Measurements from ENCODE around the gene CDKL4. TPM values are rescaled to one million over a fixed set of nuclear protein-coding genes. Genes with fewer than 3 reads are reported as not detected.
A peak's percentile ranks its signal among the peaks of the same experiment; 100 is the strongest.
"Not testable (repeated sequence)": the region's sequence is repeated elsewhere in the genome, so short reads cannot be mapped to it uniquely, and the experiment has no call there.

Gene CDKL4
- total RNA-seq, 1 donor from 2014 or later: 14.7 TPM

DNA sequence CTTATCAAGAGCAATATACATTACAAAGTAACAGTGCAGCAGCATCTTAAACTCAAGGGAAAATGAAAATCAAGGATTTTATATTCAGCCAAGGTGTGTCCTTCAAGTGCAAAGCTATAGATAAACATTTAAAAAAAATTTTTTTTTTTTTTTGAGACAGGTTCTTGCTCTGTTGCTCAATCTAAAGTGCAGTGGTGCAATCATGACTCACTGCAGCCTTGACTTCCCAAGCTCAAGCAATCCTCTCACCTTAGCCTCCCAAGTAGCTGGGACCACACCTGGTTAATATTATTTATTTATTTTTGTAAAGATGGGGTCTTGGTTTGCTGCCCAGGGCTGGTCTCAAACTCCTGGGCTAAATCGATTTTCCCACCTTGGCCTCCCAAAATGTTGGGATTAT lies 9.0 kb downstream of the CDKL4 start:
- FAIRE-seq (no peak), DNase-seq (ENCODE audit: low spot score in 2 of 2) (no peak)

DNA sequence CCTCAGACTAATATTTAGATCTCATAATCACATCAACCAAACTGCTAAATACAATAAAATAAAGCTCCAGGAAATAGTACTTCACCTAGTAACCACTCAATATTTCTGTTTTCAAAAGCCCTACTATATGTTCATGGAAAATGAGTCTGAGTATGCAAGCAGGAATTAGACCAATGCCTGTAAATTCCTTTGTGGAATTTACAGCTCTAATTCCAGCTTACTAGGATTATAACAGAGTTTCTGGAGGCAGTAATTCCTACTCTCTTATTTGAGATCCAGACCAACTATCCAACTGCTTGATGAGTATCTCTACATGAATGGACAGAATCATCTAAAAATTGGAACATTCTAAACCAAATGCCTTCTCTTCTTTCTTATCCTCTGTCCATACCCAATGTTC lies 11.6 kb downstream of the CDKL4 start:
- DNase-seq (ENCODE audit: low spot score in 2 of 2) (no peak), FAIRE-seq (no peak)

DNA sequence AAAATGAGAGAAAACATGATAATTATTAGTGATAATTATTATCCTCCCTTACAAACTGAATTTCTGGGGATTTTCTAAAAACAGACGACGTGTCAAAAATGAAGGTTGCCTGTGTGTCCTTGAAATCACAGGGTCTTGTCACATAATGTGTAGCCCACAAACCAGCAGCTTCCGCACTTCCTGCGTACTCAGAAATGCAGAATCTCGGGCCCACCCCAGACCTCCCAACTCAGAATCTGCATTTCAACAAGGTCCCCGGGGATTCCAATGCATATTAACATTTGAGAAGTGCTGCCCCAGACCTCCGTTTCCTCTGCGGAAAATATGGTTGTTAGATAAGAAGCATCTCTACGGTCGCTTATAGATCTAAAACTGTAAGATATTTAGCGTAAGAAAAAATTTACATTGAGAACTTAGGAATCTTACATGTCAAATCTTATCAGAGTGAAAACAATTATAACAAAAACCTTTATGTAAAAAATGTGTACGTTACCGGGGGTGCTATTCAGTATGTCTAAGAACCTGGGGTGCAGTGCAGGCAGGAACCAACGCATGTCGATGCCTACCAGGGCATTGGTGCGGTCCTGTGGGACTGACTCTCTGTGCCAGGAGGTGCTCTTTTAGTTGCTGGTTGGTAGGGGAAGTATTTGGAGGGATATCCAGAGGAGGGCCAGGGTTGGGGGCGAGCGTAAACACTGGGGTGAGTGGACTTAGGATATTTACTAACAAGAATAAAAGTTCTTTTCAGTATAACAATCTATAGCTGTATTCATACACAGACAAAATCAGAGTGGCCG lies 15.2 kb downstream of the CDKL4 start:
- DNase-seq (ENCODE audit: low spot score in 2 of 2): no peak

DNA sequence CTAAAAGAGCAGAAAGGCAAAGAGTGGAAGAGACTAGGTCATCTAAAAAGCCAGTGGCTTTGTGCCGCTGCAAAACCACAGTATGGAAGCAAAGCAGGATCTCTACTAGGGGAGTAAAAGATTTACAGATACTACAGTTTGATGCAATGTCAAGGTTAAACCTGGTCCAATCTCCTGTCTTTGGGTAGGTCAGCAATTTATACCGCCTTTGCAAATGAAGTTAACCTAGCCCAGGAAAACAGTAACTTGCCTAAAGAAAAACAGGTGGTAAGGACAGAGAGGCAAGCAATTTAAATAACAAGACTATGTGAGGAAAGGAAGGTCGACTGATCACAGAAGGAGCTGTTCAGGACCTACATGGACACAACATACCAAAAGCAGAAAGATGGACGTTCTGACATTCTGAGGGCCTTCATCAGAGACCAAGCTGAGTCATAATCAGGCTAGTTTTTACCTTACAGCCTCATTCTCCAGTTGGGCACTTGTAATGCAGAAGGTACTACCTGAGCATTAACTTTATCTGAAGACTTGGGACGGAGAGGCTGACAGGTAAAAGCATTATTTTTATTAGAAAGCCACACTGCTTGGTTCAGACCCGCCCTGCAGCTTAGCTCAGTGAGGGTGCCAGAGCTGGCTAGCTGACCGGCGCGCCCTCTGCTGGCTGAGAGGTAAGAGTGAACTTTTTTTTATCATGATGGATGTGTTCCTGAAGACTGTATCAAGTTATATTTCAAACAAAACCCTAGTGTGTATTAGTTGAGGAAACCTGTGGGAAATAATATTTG lies 15.9 kb downstream of the CDKL4 start:
- peak; percentile 39 to 58 for DNase-seq (ENCODE audit: low spot score in 2 of 2)
- peak; percentile 47 for FAIRE-seq

More for the DNA sequence above, 15.2 kb downstream of the CDKL4 start:
- FAIRE-seq: no peak

DNA sequence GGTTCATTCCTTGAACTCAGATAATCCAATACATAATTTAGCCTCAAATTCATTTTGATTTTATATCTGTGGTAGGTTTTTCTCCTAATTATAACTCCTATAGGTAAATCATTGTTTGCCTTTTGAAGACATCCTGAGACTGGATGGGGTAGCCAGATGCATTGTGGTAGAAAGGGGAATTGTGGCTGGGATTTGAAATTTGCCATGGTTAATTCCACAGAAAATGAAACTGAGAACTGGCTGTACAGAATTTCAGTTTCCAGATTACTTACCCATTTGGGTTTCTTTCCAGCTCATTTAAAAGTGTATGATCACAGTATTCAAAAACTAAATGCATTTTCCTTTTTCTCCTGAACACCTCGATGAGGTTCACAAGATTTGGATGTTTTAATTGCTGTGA lies 18.2 kb downstream of the CDKL4 start:
- FAIRE-seq (no peak), DNase-seq (ENCODE audit: low spot score in 2 of 2) (no peak)

DNA sequence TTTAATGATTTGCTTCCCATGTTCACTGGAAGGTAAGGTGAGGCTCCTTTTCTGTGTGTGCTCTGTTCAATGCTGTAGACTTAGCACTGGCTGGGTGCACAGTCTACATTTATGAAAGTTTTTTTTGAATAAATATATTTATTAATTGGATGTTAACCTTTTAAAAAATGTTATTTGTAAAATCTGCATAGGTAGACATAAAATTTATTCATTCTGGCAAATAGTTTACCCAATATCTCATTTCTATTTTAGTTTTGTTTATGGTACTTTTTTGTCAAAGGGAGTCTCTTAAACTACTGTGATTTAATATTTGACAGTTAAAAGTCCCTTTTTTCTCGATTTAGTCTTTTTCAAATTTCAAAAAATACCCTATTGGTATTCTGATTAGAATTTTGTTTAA lies 19.9 kb downstream of the CDKL4 start:
- DNase-seq (ENCODE audit: low spot score in 2 of 2) (no peak), FAIRE-seq (no peak)

DNA sequence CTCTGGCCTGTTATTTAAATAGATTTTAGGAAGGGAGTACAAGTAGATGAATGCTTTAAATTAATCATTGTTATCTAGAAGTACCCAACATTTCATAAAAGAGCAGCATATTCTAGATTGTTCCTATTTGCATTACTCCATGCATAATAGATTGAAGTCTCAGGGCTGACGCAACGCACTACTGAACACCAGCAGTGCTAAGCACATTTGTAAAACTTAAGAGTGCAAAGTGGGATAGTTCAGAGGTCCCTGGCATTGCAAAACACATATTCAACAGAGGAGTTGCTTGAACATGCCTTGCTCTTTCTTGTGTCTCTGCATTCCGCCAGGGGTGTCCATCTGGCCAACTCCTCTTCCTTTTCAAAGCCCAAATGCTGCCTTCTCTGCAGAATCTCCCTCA lies 22.3 kb downstream of the CDKL4 start:
- FAIRE-seq (no peak), DNase-seq (ENCODE audit: low spot score in 2 of 2) (no peak)

DNA sequence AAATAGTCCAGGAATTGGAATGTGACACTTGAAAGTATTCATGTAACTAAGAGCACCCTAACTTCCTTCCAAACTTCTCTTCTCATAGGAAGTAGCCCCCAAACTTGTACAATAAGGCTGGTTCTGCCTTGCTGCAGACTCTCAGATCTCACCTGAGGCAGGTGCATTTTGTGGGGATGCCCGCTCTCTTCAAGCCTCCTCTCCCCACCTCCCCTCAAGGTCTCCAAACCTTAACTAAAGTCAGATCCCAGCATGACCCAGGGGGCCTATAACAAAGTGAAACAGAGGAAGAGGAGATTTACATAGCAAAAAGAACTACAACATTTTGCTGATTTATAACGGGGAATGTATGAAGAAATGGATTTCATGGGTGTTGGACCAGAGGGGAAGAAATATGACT lies 23.6 kb downstream of the CDKL4 start:
- no peak for DNase-seq (ENCODE audit: low spot score in 2 of 2)
- FAIRE-seq: no peak

DNA sequence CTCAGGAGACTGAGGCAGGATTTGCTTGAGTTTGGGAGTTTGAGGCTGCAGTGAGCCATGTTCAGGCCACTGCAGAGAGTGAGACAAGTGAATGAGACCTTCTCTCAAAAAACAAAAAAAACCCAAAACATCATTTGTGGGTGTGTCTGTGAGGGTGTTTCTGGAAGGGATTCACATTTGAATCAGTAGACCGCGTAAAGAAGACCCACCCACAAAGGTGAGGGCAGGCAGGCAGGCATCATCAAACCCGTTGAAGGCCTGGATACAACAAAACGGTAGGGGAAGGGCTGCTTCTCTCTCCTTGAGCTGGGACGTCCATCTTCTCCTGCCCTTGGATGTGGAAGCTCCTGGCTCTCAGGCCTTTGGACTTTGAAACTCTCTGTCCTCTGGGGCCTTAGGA lies 25.4 kb downstream of the CDKL4 start:
- FAIRE-seq (no peak), DNase-seq (ENCODE audit: low spot score in 2 of 2) (no peak)

DNA sequence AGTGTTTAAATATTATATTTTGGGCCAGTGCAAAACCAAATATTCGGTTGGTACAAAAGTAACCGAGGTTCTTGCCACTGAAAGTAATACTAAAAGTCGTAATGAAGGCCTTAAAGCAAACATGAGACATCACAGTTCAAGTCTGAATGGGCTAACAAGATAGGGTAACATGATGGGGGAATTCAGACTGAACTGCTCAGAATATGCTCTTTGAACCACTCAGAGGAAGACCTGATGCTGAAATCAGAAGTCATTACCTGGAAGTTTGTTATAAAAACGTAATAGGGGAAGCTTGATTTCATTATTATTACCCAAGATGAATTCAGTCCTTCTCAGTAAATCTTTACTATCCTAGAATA lies 26.6 kb downstream of the CDKL4 start:
- FAIRE-seq: no peak
- no peak for DNase-seq (ENCODE audit: low spot score in 2 of 2)

DNA sequence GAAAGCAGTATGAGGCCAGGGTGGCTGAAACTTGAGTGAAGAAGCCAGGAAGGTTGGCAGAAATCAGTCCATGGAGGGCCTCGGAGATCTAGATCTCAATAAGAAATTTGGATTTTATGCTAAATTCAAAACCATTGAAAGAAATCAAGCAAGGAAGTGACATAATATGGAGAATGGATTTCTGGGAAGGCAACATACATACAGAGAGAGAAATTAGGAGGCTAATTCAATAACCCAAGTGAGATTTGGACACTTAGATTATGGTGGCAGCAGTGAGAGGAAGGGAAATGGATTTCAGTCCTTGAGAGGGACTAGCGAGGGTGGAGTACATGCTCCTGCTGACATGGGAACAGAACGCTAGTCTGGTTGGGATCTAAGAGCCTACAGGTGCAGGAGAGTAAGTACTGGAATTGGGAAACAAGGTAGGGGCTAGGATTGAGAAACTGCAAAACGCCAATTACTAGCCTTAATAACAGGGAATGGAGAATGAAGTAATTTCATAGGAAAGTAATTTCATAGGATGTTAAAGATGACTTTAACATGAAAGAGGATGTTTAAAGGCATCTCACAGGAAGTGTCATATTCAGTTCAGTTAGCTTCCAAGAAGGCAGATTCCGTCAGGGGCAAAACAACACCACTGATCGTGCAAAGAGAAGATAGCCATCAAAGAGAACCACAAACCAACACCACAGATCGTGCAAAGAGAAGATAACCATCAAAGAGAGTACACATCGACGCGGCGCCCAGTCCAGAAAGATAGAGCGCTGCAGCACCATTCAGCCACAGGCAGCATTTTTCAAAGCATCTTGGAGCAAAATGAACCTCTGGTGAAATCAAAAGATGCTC lies 27.2 kb downstream of the CDKL4 start:
- FAIRE-seq: no peak

DNA sequence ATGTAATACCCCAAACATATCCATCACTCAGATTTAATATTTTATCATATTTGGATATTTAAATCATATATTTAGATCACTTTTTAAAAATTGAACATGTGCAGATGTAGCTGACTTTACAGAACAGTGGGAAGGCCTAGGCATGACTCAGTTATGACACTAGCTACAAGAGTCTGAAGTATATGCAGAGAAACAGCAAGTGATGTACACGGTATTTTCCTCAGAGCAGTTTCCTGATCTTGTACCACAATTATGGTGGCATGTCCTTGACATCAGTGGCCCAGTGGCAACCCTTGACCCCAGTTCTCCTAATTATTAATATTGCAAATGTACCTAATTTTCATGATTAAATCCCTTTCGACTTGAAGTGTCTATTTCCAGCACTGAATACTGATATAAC lies 28.2 kb downstream of the CDKL4 start:
- FAIRE-seq: no peak
- no peak for DNase-seq (ENCODE audit: low spot score in 2 of 2)

More for the DNA sequence above, 27.2 kb downstream of the CDKL4 start:
- no peak for DNase-seq (ENCODE audit: low spot score in 2 of 2)

DNA sequence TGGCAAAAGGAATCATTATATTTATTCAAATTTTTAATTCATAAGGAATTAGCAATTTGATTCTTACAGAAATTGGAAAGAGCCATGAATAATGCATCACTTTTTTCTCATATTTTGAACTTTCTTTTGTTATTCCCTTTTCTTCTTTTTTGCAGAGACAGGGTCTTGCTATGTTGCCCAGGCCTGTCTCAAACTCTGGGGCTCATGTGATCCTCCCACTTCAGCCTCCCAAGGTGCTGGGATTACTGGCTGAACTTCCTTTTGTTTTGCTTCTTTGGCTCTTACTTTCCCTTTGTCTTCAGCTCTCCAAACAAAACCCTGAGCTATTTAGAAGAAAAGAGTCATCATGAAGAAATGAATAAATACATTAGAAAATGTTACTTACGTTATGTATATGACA lies 30.8 kb downstream of the CDKL4 start:
- DNase-seq (ENCODE audit: low spot score in 2 of 2) (no peak), FAIRE-seq (no peak)

DNA sequence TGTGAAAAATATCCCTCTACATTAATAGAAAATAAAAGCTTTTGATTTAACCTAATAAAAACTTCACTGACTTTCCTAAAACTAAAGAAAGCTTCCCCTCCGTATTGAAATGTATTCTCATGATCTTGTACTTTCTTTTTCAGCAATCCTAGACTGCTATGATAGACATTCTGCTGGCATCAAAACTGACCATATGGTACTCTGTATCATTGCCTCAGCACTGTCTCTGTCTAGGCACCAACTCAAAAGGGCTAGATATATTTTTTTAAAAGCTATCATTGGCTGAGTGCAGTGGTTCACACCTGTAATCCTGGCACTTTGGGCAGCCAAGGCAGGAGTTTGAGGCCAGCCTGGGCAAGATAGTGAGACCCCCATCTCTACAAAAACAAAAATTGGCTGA lies 32.9 kb downstream of the CDKL4 start:
- DNase-seq (ENCODE audit: low spot score in 2 of 2) (no peak), FAIRE-seq (no peak)

DNA sequence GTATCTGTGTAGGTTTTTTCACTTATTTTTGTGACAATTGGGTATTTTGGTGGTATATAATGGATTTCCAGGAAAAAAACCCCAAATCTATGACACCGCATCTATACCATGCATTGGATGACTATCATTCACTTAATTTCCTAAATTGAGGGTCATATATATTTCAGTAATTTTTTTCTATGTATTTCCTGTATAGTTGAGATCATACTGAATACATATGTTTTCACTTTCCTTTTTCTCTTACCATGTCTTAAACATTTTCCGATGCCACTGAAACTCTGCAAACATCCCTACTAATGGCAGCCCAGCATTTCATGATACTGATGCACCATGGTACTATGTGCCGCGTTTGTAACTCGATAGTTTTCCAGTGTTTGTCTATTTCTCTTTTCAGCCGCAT lies 40.4 kb downstream of the CDKL4 start:
- DNase-seq (ENCODE audit: low spot score in 2 of 2) (no peak), FAIRE-seq (no peak)

DNA sequence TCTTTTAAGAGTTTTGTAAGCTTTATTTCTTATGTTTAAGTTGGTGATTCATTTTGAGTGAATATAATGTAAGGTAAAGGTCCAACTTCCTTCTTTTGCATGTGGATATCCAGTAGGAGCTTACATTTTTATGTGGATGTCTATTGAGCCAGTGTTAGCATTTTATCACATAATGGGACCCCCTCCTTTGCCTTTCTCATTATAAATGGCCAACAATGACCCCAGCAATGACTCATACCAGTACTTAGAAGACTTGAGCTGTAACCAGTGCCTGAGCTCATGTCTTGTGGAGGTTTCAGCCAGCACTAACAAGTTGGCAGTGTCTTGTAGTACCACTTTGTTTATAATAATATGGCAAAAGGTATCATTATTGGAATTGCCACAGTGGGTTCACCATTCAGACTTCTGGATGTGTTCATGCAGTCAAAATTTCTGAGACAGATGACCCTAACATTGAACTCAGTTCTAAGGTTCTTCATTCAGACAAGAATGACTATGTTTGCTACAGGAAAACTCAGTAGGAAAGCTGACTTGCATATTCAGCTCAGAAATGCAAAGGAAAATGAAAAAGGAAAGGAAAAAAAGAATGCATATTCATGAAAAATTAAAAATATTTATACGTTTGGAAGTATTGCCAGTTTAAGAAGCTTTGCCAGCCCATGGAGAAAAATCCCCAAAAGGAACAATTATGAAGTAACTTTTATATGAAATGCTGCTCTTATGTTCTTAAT lies 41.0 kb downstream of the CDKL4 start:
- no peak for DNase-seq (ENCODE audit: low spot score in 2 of 2)
- no peak for FAIRE-seq

DNA sequence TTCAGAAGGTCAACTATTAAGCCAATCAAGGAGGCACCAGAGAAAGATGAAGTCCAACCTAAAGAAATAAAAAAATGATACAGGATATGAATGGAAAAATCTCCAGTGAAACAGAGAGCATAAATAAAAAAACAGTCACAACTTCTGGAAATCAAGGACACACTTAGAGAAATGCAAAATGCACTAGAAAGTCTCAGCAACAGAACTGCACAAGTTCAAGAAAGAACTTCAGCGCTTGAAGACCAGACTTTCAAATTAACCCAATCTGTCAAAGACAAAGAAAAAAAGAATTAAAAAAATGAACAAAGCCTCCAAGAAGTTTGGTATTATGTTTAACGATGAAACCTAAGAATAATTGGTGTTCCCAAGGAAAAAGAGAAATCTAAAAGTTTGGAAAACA lies 46.8 kb downstream of the CDKL4 start:
- not testable (repeated sequence) for DNase-seq (ENCODE audit: low spot score in 2 of 2); FAIRE-seq

DNA sequence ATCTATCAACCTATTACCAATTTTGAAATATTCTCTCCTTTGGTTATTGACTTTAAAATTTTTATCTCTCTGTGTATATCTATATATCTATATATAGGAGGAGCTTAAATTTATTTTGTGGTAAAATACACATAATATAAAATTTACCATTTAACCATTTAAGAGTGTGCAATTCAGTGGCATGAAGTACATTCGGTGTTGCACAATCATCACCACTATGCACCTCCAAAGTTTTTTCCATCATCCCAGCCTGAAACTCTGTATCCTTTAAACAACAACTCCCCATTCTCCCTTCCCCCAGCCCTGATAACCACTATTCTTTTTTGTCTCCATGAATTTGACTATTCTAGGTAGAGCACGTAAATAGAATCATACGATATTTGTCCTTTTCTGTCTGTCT lies 49.1 kb downstream of the CDKL4 start:
- FAIRE-seq (no peak), DNase-seq (ENCODE audit: low spot score in 2 of 2) (no peak)

DNA sequence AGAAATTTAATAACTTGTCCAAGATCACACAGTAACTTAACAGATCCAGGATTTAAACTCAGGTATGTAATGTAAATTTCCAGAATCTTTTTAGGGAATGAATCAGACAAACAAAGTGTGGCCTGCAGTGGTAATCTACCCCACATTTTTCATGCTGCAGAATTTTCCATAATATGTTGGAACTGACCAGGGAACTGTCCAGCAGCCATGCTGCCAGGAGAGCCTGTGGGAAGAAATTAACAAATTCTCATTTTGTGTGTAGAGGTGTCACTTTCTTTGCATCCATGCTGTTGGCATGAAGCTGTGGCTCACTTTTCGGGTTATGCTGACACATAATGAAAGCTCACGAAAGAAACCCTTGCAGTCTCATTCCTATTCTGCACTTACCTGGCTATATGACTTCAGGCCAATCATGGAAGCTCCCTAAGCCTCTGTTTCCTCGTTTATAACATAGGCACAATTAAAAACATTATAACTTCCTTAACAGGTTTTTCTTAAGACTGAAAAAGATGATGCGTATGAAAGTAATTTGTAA lies 54.7 kb downstream of the CDKL4 start:
- no peak for FAIRE-seq

DNA sequence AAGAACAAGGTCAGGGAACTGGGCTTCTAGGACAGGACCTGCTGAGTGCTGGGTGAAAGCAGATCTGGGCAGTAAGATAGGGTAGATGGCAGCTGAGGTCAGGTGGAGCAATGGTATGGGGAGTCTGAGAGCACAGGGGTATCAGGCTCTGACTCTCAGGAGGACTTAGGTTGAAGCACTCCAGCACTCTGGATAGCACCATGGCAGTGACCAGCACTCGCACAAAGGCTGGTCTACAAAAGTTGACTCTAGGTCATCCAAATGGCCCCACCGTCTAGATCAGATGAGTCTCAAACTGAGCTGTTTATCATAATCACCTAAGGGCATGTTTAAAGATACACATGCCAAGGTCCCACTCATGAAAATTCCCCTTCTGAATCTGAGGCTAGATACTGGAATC lies 60.1 kb downstream of the CDKL4 start:
- DNase-seq (ENCODE audit: low spot score in 2 of 2) (no peak), FAIRE-seq (no peak)

More for the DNA sequence above, 54.7 kb downstream of the CDKL4 start:
- no peak for DNase-seq (ENCODE audit: low spot score in 2 of 2)
